HEK293 (cell line): ENCODE data around the gene UPK3A.

Experiments used
- CTCF ChIA-PET: fragments of 350-600 bp; formaldehyde crosslinking; extraction: SDS; loops from one replicate; lab custom pipeline; 2021; ENCODE audit warnings: antibody characterized with exemption; lab: Yijun Ruan, JAX
- POLR2A ChIA-PET: fragments of 300-600 bp; formaldehyde crosslinking; extraction: SDS; loops from one replicate; lab custom pipeline; 2020; ENCODE audit warnings: antibody characterized with exemption, inconsistent platforms; lab: Yijun Ruan, JAX
- H3K27ac ChIP-seq: fragments of 200-500 bp; sonication (Bioruptor generic); 2 replicates; pipeline ENCODE4 v1.5.1; 2014; ENCODE audit warnings: low read depth, low read length, control low read depth, inconsistent platforms; ENCODE audit errors: extremely low read depth
- H3K36me3 ChIP-seq, 2 experiments: fragments of 200-500 bp in 1 of 2; sonication (Bioruptor generic) in 1 of 2; 1 replicate in 1 of 2; 2 replicates in 1 of 2; pipeline ENCODE4 v1.5.1; 2014 to 2017; ENCODE audit warnings: inconsistent platforms in 2 of 2, low read length in 2 of 2; ENCODE audit not compliant: control insufficient read depth in 2 of 2, insufficient read depth in 1 of 2
- H3K4me1 ChIP-seq: fragments of 200-500 bp; sonication (Bioruptor generic); 2 replicates; pipeline ENCODE4 v1.5.1; 2014; ENCODE audit warnings: mild to moderate bottlenecking, low read length, inconsistent platforms; ENCODE audit not compliant: control insufficient read depth, insufficient read depth
- H3K4me3 ChIP-seq: 2 replicates; pipeline ENCODE4 v1.5.1; 2011; ENCODE audit warnings: low read depth, mild to moderate bottlenecking, control low read depth, low read length, moderate library complexity
- H3K9me3 ChIP-seq: fragments of 200-500 bp; sonication (Bioruptor generic); 2 replicates; pipeline ENCODE4 v1.5.1; 2014; ENCODE audit warnings: low read depth, low read length, inconsistent platforms; ENCODE audit not compliant: control insufficient read depth, insufficient read depth
- EGR2 ChIP-seq: fragments of 450-650 bp; formaldehyde crosslinking; IDR thresholded peaks from 2 replicates; pipeline ENCODE4 v1.5.1; 2016; ENCODE audit warnings: low read depth, missing biosample characterization, missing genetic modification characterization
- GLIS1 ChIP-seq: fragments of 450-650 bp; formaldehyde crosslinking; IDR thresholded peaks from 2 replicates; pipeline ENCODE4 v1.5.1; 2016; ENCODE audit warnings: missing biosample characterization, missing genetic modification characterization
- KLF1 ChIP-seq: fragments of 450-650 bp; formaldehyde crosslinking; IDR thresholded peaks from 2 replicates; pipeline ENCODE4 v1.5.1; 2016; ENCODE audit warnings: missing biosample characterization, missing genetic modification characterization
- MEIS1 ChIP-seq: sonication (generic); formaldehyde crosslinking; IDR thresholded peaks from 2 replicates; pipeline ENCODE4 v1.8.1; 2022; ENCODE audit warnings: missing genetic modification reagents, mild to moderate bottlenecking, borderline replicate concordance
- MZF1 ChIP-seq: fragments of 450-650 bp; formaldehyde crosslinking; IDR thresholded peaks from 2 replicates; pipeline ENCODE4 v1.5.1; 2017; ENCODE audit warnings: missing biosample characterization, missing genetic modification characterization, borderline replicate concordance
- SP2 ChIP-seq: fragments of 450-650 bp; formaldehyde crosslinking; IDR thresholded peaks from 2 replicates; pipeline ENCODE4 v1.5.1; 2016; ENCODE audit warnings: missing biosample characterization, missing genetic modification characterization
- ZBTB20 ChIP-seq: fragments of 450-650 bp; formaldehyde crosslinking; IDR thresholded peaks from 2 replicates; pipeline ENCODE4 v1.5.1; 2016; ENCODE audit warnings: missing biosample characterization, missing genetic modification characterization
- ZBTB8A ChIP-seq: fragments of 450-650 bp; formaldehyde crosslinking; IDR thresholded peaks from 2 replicates; pipeline ENCODE4 v1.5.1; 2016; ENCODE audit warnings: missing biosample characterization, missing genetic modification characterization
- ZFHX2 ChIP-seq: fragments of 450-650 bp; formaldehyde crosslinking; conservative IDR thresholded peaks from 2 replicates; pipeline ENCODE4 v1.5.1; 2016; ENCODE audit warnings: missing biosample characterization, missing genetic modification characterization
- ZFP3 ChIP-seq: fragments of 450-650 bp; formaldehyde crosslinking; IDR thresholded peaks from 2 replicates; pipeline ENCODE4 v1.5.1; 2016; ENCODE audit warnings: low read depth, missing biosample characterization, missing genetic modification characterization
- ZNF174 ChIP-seq: fragments of 450-650 bp; formaldehyde crosslinking; IDR thresholded peaks from 2 replicates; pipeline ENCODE4 v1.5.0; 2017; ENCODE audit warnings: missing biosample characterization, mild to moderate bottlenecking, missing genetic modification characterization
- ZNF19 ChIP-seq: fragments of 450-650 bp; formaldehyde crosslinking; IDR thresholded peaks from 2 replicates; pipeline ENCODE4; 2016; ENCODE audit warnings: missing biosample characterization, missing genetic modification characterization, low read depth
- ZNF24 ChIP-seq: fragments of 450-650 bp; formaldehyde crosslinking; IDR thresholded peaks from 2 replicates; pipeline ENCODE4 v1.5.1; 2016; ENCODE audit warnings: missing biosample characterization, missing genetic modification characterization
- ZNF529 ChIP-seq: fragments of 450-650 bp; formaldehyde crosslinking; IDR thresholded peaks from 2 replicates; pipeline ENCODE4 v1.5.1; 2017; ENCODE audit warnings: missing genetic modification characterization, missing biosample characterization; ENCODE audit not compliant: insufficient replicate concordance
- ZNF530 ChIP-seq: fragments of 450-650 bp; formaldehyde crosslinking; IDR thresholded peaks from 2 replicates; pipeline ENCODE4 v1.5.1; 2016; ENCODE audit warnings: low read depth, missing biosample characterization, missing genetic modification characterization
- ZNF596 ChIP-seq: fragments of 450-650 bp; IDR thresholded peaks from 2 replicates; pipeline ENCODE4 v1.5.0; 2018; ENCODE audit warnings: missing biosample characterization, mild to moderate bottlenecking, missing genetic modification characterization, moderate library complexity
- ZNF664 ChIP-seq: fragments of 450-650 bp; formaldehyde crosslinking; IDR thresholded peaks from 2 replicates; pipeline ENCODE4 v1.5.1; 2016; ENCODE audit warnings: missing biosample characterization, missing genetic modification characterization
- ZNF747 ChIP-seq: fragments of 450-650 bp; formaldehyde crosslinking; IDR thresholded peaks from 2 replicates; pipeline ENCODE4 v1.5.1; 2016; ENCODE audit warnings: missing biosample characterization, missing genetic modification characterization
- ZNF768 ChIP-seq: fragments of 450-650 bp; formaldehyde crosslinking; IDR thresholded peaks from 2 replicates; pipeline ENCODE4 v1.5.1; 2018; ENCODE audit warnings: missing biosample characterization, mild to moderate bottlenecking, missing genetic modification characterization
- ZNF776 ChIP-seq: fragments of 450-650 bp; formaldehyde crosslinking; IDR thresholded peaks from 2 replicates; pipeline ENCODE4 v1.5.0; 2017; ENCODE audit warnings: missing biosample characterization, missing genetic modification characterization, borderline replicate concordance
- TF ChIP-seq, protein P1 (sequence below): fragments of 450-650 bp; formaldehyde crosslinking; IDR thresholded peaks from 2 replicates; pipeline ENCODE4 v1.5.1; 2016; ENCODE audit warnings: missing biosample characterization, missing genetic modification characterization
- TF ChIP-seq, protein P2 (sequence below): fragments of 450-650 bp; formaldehyde crosslinking; IDR thresholded peaks from 2 replicates; pipeline ENCODE4 v1.5.1; 2016; ENCODE audit warnings: missing biosample characterization, missing genetic modification characterization, borderline replicate concordance

UPK3A gene

DNA sequence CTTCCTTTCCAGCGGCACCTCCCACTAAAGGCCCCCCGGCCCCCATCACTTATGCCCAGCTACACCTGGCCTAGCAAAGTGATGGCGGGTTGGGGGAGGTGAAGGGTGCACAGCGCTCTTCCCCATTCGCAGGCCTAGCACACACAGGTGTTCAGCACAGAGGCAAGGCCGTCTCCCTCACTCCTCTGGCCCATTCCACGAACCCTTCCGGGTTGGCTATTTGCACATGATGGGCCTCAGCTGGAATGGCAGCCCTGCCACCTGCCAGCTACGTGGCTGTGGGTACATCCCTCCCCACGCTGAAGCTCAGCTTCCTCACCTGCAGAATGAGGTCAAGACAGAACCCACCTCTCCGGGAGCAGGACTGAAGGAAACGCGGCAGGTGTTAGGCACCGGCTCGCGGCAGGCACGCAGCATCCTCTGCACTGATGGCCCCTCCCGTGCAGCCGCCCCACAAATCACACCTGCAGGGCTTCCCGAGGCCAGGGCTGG is 48.9 kb upstream of the UPK3A start (continued):
- TF ChIP-seq ZNF768 (tag by site-specific recombination) (no peak), ZBTB20 (tag by site-specific recombination) (no peak)
- TF ChIP-seq, protein P1, sequence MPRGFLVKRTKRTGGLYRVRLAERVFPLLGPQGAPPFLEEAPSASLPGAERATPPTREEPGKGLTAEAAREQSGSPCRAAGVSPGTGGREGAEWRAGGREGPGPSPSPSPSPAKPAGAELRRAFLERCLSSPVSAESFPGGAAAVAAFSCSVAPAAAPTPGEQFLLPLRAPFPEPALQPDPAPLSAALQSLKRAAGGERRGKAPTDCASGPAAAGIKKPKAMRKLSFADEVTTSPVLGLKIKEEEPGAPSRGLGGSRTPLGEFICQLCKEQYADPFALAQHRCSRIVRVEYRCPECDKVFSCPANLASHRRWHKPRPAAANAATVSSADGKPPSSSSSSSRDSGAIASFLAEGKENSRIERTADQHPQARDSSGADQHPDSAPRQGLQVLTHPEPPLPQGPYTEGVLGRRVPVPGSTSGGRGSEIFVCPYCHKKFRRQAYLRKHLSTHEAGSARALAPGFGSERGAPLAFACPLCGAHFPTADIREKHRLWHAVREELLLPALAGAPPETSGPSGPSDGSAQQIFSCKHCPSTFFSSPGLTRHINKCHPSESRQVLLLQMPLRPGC (tag by site-specific recombination), result no peak

DNA sequence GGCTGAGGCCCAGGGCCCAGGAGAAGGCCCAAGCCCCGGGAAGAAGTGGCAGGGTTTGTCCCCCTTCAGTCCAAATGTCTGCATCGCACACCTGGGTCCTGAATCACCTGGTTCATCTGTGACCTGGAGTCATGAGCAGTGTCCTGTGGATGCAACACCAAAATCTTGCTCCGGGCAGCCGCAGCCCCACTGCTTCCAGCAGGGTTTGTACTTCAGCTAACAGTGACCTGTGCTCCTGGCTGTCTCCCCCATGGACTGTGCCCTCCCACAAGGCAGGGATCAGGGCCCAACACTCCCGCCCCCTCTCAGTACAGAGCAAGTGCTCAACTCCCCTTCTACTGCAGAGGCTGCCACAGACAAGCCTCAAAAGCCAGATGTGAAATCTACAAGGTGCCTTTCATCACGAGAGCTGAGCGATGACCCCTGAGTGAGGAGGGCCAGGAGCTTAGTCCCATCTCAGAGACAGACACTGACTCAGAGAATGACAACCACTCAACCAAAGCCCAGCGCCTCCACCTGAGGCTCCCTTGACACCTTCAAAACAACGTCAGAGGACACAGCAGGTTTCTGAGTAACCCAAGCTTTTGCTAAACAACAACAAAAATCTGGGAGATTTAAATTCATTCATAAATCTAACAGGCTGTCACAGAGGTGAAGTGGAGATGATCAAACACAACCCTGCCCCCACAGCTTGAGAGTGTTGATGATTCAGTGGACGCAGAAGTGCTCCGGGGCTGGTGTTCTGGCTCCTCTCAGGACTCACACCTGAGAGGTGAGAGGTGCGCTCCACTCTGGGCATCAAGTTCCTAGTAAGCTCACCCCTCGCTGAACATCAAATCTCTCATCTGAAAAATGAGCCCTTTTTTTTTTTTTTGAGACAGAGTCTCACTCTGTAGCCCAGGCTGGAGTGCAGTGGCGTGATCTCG is 47.4 kb upstream of the UPK3A start:
- TF ChIP-seq ZNF596 (tag by site-specific recombination) (no peak), ZFP3 (tag by site-specific recombination) (no peak), ZBTB8A (tag by site-specific recombination) (no peak), SP2 (tag by site-specific recombination) (no peak), ZFHX2 (tag by site-specific recombination) (peak; percentile 40), EGR2 (tag by site-specific recombination) (0 out of 2 replicates have a peak, but pooled peaks have one; percentile 24), GLIS1 (tag by site-specific recombination) (peak; percentile 47)
- Histone ChIP-seq H3K27ac (no peak overlapping the region), H3K9me3 (no peaks in the 10 kb centered on the region), H3K4me3 (no peak overlapping the region), H3K4me1 (peaks cover 8% of the 10 kb centered on the region), H3K36me3 (peaks cover 0 to 35% of the 10 kb centered on the region in 2 experiments)
- POLR2A ChIA-PET, result no interaction called here
- CTCF ChIA-PET, result interaction anchor here (1.0 kb wide), 1 partner anchor 28 kb away, joined by 4 read pairs; no protein-coding TSS in a partner anchor

DNA sequence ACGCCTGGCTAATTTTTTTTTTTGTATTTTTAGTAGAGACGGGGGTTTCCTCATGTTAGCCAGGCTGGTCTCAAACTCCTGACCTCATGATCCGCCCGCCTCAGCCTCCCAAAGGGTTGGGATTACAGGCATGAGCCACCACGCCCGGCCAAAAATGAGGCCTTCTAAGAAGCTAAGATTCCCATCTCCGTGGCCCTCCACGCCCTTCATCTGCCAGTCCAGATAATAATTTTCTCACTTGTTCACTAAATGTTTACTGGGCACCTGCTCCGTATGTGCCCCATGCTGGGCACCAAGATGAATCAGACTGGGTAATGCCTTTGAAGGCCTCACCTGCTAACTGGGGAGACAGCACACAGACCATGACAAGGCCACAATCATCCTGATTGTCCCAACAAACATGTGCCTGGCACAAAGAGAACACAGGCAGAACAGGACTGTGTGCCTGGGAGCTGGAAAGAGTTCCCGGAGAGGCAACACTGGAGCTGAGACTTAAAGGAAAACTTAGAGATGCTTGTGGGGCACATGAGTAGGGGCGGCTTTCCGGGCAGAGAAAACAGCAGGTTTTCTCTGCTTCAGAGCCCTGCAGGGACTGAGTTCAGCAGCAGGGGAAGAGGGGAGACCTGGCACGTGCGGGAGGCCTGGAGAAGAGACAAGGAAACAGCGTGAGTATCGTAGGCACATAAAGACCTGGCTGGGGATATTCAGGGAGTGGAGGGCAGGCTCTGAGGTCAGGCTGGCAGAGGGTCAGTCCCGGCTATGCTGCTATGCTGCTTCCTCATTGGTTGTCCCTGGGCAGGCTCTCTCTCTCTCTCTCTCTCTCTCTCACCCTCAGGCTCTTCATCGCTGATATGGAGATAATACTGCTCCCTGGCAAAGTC is 46.4 kb upstream of the UPK3A start:
- H3K27ac ChIP-seq, result no peak overlapping the region; the same call in 1 of the 2 replicates
- H3K9me3 ChIP-seq, result no peaks in the 10 kb centered on the region
- POLR2A ChIA-PET, result no interaction called here
- peaks cover 0 to 35% of the 10 kb centered on the region in 2 experiments for H3K36me3 ChIP-seq
- CTCF ChIA-PET, result interaction anchor here (1.0 kb wide), 1 partner anchor 29 kb away, joined by 4 read pairs; no protein-coding TSS in a partner anchor
- no peak overlapping the region for H3K4me3 ChIP-seq
- peaks cover 8% of the 10 kb centered on the region for H3K4me1 ChIP-seq
- TF ChIP-seq ZNF776 (tag by site-specific recombination), result no peak
- peak; percentile 49 for TF ChIP-seq KLF1 (tag by site-specific recombination)
- TF ChIP-seq ZBTB8A (tag by site-specific recombination), result peak; percentile 52

DNA sequence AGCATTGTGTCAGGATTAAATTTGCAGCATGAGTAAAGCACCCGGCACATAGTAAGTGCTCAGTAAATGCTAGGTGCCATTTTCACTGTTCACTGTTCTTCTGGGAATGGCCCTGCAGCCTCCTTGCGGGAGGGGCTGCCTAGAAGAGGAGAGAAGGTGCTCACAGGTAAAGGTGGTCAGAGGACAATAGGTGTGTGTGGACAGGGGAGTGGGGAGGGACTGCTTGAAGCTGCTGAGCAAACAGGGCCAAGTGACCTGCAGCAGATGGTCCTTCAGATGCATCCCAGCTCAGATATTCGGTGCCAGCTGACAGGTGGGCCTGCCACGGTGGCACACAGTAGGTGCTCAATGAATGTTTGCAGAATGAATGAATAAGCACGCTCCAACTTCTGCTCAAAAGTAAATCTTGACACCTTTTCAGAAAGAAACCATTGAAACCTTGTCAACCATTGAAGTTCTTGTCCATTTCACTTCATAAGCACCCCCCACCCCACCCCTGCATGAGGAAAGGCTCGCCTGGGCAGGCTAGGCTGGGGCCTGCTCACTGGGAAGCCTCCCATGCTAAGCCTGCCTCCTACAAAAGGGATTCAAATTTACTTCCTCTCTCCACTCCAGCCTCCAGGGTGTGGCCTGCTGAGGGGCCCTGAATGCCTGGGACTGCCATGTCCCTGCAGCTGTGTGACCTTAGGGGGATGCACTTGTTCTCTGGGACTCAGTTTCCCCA is 45.6 kb upstream of the UPK3A start:
- Histone ChIP-seq H3K4me1 (peaks cover 8% of the 10 kb centered on the region), H3K4me3 (peak overlapping the region; percentile 62; the same call in 1 of the 2 replicates)
- POLR2A ChIA-PET, result no interaction called here
- peak; percentile 98 for TF ChIP-seq ZNF664 (tag by site-specific recombination)
- no peak for TF ChIP-seq MEIS1 (CRISPR knock-in tag)
- TF ChIP-seq ZNF747 (tag by site-specific recombination), result no peak
- TF ChIP-seq ZNF174, result no peak
- no peak for TF ChIP-seq ZNF19 (tag by site-specific recombination)
- TF ChIP-seq, protein P2, sequence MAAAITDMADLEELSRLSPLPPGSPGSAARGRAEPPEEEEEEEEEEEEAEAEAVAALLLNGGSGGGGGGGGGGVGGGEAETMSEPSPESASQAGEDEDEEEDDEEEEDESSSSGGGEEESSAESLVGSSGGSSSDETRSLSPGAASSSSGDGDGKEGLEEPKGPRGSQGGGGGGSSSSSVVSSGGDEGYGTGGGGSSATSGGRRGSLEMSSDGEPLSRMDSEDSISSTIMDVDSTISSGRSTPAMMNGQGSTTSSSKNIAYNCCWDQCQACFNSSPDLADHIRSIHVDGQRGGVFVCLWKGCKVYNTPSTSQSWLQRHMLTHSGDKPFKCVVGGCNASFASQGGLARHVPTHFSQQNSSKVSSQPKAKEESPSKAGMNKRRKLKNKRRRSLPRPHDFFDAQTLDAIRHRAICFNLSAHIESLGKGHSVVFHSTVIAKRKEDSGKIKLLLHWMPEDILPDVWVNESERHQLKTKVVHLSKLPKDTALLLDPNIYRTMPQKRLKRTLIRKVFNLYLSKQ (tag by site-specific recombination), result no peak
- TF ChIP-seq ZNF530, result no peak
- no peak for TF ChIP-seq ZNF776 (tag by site-specific recombination)
- TF ChIP-seq ZNF24, result no peak
- TF ChIP-seq ZNF529 (tag by site-specific recombination), result no peak
- TF ChIP-seq MZF1 (tag by site-specific recombination), result 0 out of 2 replicates have a peak, but pooled peaks have one; percentile 64

More for the DNA sequence above, 45.6 kb upstream of the UPK3A start:
- Histone ChIP-seq H3K36me3 (peaks cover 0 to 35% of the 10 kb centered on the region in 2 experiments), H3K9me3 (no peaks in the 10 kb centered on the region), H3K27ac (no peak overlapping the region; the same call in 1 of the 2 replicates)
- CTCF ChIA-PET, result no interaction called here
